ENCODE measurements around the gene SLIT3. TPM values are rescaled to one million over a fixed set of nuclear protein-coding genes. Genes with fewer than 3 reads are reported as not detected.

The SLIT3 gene
- polyA plus RNA-seq, 1 of the 3 experiments (the other 2 are of a cell fraction): 119 TPM

DNA sequence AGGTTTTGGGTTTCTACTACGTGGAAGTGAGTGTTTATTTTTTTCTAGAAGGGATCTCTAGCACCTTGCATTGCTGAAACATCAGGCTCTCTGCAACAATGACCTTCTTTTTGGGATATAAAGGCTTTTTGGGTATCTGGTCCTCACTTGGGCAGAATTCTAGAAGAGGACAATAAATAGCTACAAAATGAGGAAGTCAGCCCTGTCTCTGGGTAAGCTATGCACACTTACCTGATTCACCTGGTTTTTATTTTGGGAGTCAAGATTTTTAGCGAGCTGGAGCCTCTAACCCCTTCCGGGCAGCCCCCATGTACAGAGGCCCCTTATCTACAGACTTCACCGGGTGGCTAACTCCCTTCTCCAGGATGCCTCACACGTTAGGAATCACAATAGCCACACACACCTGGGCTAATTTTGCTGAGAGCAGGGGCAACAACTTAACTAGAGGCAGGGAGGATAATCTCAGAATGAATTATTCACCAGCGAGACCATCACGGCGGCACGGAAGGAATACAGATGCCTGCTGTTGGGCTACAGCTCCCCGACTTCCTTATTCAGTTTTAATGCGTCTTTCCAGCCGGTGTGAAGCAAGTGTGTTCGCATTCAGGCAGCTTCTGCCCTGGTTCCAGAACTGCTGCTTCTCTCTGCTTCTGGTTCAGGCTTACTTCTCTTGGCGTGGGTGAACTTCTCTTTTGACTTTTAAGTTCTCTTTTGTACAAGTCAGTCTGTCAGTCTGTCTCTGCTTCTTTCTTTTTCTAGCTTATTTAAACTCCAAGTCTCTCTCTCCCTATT lies 380.7 kb downstream of the SLIT3 start (continued):
- TF ChIP-seq, protein P1, sequence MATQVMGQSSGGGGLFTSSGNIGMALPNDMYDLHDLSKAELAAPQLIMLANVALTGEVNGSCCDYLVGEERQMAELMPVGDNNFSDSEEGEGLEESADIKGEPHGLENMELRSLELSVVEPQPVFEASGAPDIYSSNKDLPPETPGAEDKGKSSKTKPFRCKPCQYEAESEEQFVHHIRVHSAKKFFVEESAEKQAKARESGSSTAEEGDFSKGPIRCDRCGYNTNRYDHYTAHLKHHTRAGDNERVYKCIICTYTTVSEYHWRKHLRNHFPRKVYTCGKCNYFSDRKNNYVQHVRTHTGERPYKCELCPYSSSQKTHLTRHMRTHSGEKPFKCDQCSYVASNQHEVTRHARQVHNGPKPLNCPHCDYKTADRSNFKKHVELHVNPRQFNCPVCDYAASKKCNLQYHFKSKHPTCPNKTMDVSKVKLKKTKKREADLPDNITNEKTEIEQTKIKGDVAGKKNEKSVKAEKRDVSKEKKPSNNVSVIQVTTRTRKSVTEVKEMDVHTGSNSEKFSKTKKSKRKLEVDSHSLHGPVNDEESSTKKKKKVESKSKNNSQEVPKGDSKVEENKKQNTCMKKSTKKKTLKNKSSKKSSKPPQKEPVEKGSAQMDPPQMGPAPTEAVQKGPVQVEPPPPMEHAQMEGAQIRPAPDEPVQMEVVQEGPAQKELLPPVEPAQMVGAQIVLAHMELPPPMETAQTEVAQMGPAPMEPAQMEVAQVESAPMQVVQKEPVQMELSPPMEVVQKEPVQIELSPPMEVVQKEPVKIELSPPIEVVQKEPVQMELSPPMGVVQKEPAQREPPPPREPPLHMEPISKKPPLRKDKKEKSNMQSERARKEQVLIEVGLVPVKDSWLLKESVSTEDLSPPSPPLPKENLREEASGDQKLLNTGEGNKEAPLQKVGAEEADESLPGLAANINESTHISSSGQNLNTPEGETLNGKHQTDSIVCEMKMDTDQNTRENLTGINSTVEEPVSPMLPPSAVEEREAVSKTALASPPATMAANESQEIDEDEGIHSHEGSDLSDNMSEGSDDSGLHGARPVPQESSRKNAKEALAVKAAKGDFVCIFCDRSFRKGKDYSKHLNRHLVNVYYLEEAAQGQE (IDR thresholded peaks at IDR 0.05; ENCODE audit: low read depth, low read length): no peak
- no peak for TF ChIP-seq JUND (IDR thresholded peaks at IDR 0.05)
- no peak for TF ChIP-seq NRF1 (IDR thresholded peaks at IDR 0.05; ENCODE audit: low read depth, low read length)
- no peak for TF ChIP-seq FOXJ3 (CRISPR knock-in tag; IDR thresholded peaks at IDR 0.05)
- TF ChIP-seq FOXM1 (IDR thresholded peaks at IDR 0.05; ENCODE audit: low read depth): no peak
- TF ChIP-seq, protein P2, sequence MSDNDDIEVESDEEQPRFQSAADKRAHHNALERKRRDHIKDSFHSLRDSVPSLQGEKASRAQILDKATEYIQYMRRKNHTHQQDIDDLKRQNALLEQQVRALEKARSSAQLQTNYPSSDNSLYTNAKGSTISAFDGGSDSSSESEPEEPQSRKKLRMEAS (IDR thresholded peaks at IDR 0.05; ENCODE audit: low read depth): no peak
- TF ChIP-seq, protein P3, sequence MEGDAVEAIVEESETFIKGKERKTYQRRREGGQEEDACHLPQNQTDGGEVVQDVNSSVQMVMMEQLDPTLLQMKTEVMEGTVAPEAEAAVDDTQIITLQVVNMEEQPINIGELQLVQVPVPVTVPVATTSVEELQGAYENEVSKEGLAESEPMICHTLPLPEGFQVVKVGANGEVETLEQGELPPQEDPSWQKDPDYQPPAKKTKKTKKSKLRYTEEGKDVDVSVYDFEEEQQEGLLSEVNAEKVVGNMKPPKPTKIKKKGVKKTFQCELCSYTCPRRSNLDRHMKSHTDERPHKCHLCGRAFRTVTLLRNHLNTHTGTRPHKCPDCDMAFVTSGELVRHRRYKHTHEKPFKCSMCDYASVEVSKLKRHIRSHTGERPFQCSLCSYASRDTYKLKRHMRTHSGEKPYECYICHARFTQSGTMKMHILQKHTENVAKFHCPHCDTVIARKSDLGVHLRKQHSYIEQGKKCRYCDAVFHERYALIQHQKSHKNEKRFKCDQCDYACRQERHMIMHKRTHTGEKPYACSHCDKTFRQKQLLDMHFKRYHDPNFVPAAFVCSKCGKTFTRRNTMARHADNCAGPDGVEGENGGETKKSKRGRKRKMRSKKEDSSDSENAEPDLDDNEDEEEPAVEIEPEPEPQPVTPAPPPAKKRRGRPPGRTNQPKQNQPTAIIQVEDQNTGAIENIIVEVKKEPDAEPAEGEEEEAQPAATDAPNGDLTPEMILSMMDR (IDR thresholded peaks at IDR 0.05): no peak
- TF ChIP-seq CHD2 (IDR thresholded peaks at IDR 0.05; ENCODE audit: low read length, partially characterized antibody): no peak
- TF ChIP-seq YY1 (IDR thresholded peaks at IDR 0.05; ENCODE audit: low read depth): no peak
- no peak for TF ChIP-seq SMC3 (IDR thresholded peaks at IDR 0.05; ENCODE audit: low read depth, low read length)

DNA sequence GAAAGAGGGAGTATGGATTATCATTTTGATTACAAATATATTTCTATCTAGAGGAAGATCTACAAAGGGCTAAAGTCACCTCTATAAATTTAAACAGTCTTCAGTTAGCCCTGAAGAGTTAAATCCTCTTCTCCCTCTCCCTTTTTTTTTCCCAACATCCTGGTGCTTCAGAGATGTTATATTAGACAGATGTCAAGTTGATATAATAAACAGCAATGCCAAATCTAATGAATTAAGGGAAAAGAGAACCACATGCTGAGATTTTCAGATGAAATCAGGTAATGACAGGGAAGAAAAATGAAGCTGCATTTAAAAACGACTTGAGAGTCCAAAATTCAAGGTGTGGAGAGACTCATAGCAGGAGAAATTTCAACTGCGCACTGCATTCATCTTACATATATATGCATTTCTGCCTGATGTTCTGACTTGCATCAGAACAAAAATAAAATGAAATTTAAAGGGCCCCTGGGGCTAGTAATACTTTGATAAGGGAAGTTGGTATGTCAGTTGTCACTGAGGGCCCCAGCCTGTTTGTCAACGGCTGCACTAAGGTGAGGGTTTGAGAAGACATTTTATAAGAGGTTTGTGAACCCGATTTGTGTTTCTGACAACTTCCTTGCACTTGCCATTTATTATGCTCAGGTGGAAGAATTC lies 382.9 kb downstream of the SLIT3 start:
- CTCF ChIA-PET: interaction anchor here (1.0 to 1.9 kb wide), 6 partner anchors 21 to 36 kb away, joined by 4 to 9 read pairs (median 6); no protein-coding TSS in a partner anchor
- peak; percentile 55; the same call in 1 of the 2 replicates for TF ChIP-seq TEAD4 (IDR thresholded peaks at IDR 0.05; ENCODE audit: borderline replicate concordance, insufficient read depth)
- no peak; the same call in 1 of the 2 replicates for TF ChIP-seq RCOR1 (IDR thresholded peaks at IDR 0.05; ENCODE audit: low read length)
- TF ChIP-seq, protein P4, sequence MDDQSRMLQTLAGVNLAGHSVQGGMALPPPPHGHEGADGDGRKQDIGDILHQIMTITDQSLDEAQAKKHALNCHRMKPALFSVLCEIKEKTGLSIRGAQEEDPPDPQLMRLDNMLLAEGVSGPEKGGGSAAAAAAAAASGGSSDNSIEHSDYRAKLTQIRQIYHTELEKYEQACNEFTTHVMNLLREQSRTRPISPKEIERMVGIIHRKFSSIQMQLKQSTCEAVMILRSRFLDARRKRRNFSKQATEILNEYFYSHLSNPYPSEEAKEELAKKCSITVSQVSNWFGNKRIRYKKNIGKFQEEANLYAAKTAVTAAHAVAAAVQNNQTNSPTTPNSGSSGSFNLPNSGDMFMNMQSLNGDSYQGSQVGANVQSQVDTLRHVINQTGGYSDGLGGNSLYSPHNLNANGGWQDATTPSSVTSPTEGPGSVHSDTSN (IDR thresholded peaks at IDR 0.05): 0 out of 2 replicates have a peak, but pooled peaks have one; percentile 16
- TF ChIP-seq FOXJ3 (CRISPR knock-in tag; IDR thresholded peaks at IDR 0.05): peak; percentile 83; the same call in 1 of the 2 replicates
- peak; percentile 48 for TF ChIP-seq CHD2 (IDR thresholded peaks at IDR 0.05; ENCODE audit: low read length, partially characterized antibody)
- TF ChIP-seq, protein P1 (IDR thresholded peaks at IDR 0.05; ENCODE audit: low read depth, low read length): no peak
- TF ChIP-seq JUND (IDR thresholded peaks at IDR 0.05): peak; percentile 13; the same call in 1 of the 2 replicates
- peak; percentile 41; the same call in 1 of the 2 replicates for TF ChIP-seq MXI1 (IDR thresholded peaks at IDR 0.05; ENCODE audit: low read depth, low read length)
- TF ChIP-seq FOSL2 (IDR thresholded peaks at IDR 0.05; ENCODE audit: borderline replicate concordance, low read depth): no peak
- peak; percentile 79 for TF ChIP-seq GATA2 (CRISPR knock-in tag; IDR thresholded peaks at IDR 0.05)
- TF ChIP-seq FOXM1 (IDR thresholded peaks at IDR 0.05; ENCODE audit: low read depth): no peak

More for the DNA sequence above, 382.9 kb downstream of the SLIT3 start:
- Histone ChIP-seq H3K4me3 (ENCODE audit: low read depth in 2 of 2, low read length in 1 of 2) (no peak overlapping the region), H3K4me1 (ENCODE audit: control insufficient read depth in 1 of 2, insufficient read depth in 2 of 2, low read depth in 1 of 2, low read length in 1 of 2) (peaks cover 5 to 56% of the 10 kb centered on the region in 2 experiments; a peak in 3 of 4 replicates), H3K27ac (ENCODE audit: low read depth in 2 of 2, low read length in 1 of 2) (peak overlapping the region; percentile 27 to 99; a peak in 3 of 4 replicates), H3K9me3 (no peaks in the 10 kb centered on the region), H3K9ac (no peak overlapping the region), H3K4me2 (no peak overlapping the region), H4K20me1 (ENCODE audit: insufficient read depth) (no peaks in the 10 kb centered on the region), H3K27me3 (ENCODE audit: insufficient read depth) (no peaks in the 10 kb centered on the region), H3K36me3 (replicated peaks in 1 of 2; ENCODE audit: control insufficient read depth in 1 of 2, insufficient read depth in 2 of 2, low read length in 1 of 2) (no peaks in the 10 kb centered on the region), H3K9me2 (no peaks in the 10 kb centered on the region), H3F3A (replicated peaks; ENCODE audit: insufficient read depth) (peaks cover 4% of the 10 kb centered on the region), H3K79me2 (ENCODE audit: insufficient read depth) (no peaks in the 10 kb centered on the region; the same call in 1 of the 2 replicates), H2AFZ (ENCODE audit: low read depth) (no peak overlapping the region)
- POLR2A ChIA-PET: interaction anchor here (0.7 to 5.0 kb wide), 10 partner anchors 15 to 79 kb away, joined by 3 to 67 read pairs (median 3); no protein-coding TSS in a partner anchor
- peak; percentile 59 for DNase-seq
- 40% methylated on average over 4 of the region's 4 CpGs for WGBS (ENCODE audit: low lambda C conversion rate)

Data from SK-N-SH (cell line).